Prostate gland (tissue), 2 donors: Measurements from ENCODE around the gene NCOA3. TPM values are rescaled to one million over a fixed set of nuclear protein-coding genes. Genes with fewer than 3 reads are reported as not detected.
A peak's percentile ranks its signal among the peaks of the same experiment; 100 is the strongest.

Experiments used
- DNase-seq: peaks from one replicate; pipeline ENCODE4 v3.0.0-alpha.2; 2019; ENCODE audit warnings: low spot score
- H3K27ac ChIP-seq, 2 donors: fragments of 200-600 bp; sonication (generic); 2 replicates each; pipeline ENCODE4 v1.5.1; 2017 to 2019
- H3K27me3 ChIP-seq: fragments of 200-600 bp; sonication (generic); replicated peaks from 2 replicates; pipeline ENCODE4 v1.5.1; 2019; ENCODE audit not compliant: insufficient read depth
- H3K36me3 ChIP-seq, 2 donors: fragments of 200-600 bp; sonication (generic); 1 replicate in 1 of 2; 2 replicates in 1 of 2; pipeline versions ENCODE4 v1.5.1 to v1.8.1; 2017 to 2019
- H3K4me1 ChIP-seq: fragments of 200-600 bp; sonication (generic); replicated peaks from 2 replicates; pipeline ENCODE4 v1.5.1; 2019
- H3K4me3 ChIP-seq, 2 donors: fragments of 200-600 bp; sonication (generic); 2 replicates each; pipeline ENCODE4 v1.5.1; 2017 to 2019
- H3K9me3 ChIP-seq: fragments of 200-600 bp; sonication (generic); 2 replicates; pipeline ENCODE4 v1.5.1; 2017
- CTCF ChIP-seq, 4 experiments: fragments of 200-600 bp in 2 of 4; fragments of 450-650 bp in 2 of 4; sonication (generic) in 2 of 4; IDR thresholded peaks; 1 replicate in 3 of 4; 2 replicates in 1 of 4; pipeline ENCODE4 v1.5.1; 2016 to 2019; ENCODE audit warnings: antibody characterized with exemption in 4 of 4, mild to moderate bottlenecking in 2 of 4, moderate library complexity in 2 of 4
- POLR2A ChIP-seq: fragments of 450-650 bp; IDR thresholded peaks from one replicate; pipeline ENCODE4 v1.6.1; 2016; ENCODE audit warnings: antibody characterized with exemption, mild to moderate bottlenecking
- POLR2AphosphoS5 ChIP-seq: sonication (generic); formaldehyde crosslinking; IDR thresholded peaks from one replicate; pipeline ENCODE4 v1.6.1; 2017; ENCODE audit warnings: antibody characterized with exemption
- WGBS: methylation state at CpG from one replicate; pipeline ENCODE4 v1.1.5; 2018; 5-methylcytosine and 5-hydroxymethylcytosine counted together
- intact Hi-C: fragments of 100-400 bp; cut with DNase I; formaldehyde crosslinking; loops from one replicate; pipeline ENCODE4 v1.14.2; 2022
- total RNA-seq, 2 donors: library from RNA; depleted of rRNA; stranded (reverse); fragments of >200 nt; gene quantifications; one replicate each; pipeline ENCODE4 v1.1.0, GENCODE V29; 2016

The NCOA3 gene
- 10 to 100 TPM; 21.6 to 35.6 TPM for total RNA-seq

- Histone ChIP-seq H3K4me3 (peak within 1 kb of the TSS; percentile 85 to 98), H3K27me3 (no peaks in the 10 kb centered on the region), H3K27ac (peak within 1 kb of the TSS; percentile 88 to 91), H3K4me1 (no peaks in the 10 kb centered on the region), H3K36me3 (no peaks in the 10 kb centered on the region), H3K9me3 (no peaks in the 10 kb centered on the region)
- under 1% methylated on average over 69 of the region's 74 CpGs for WGBS
- intact Hi-C loops: loop anchor here (10.0 kb wide), 3 partner anchors 53 to 227 kb away; no protein-coding TSS in a partner anchor
- DNase-seq: peak; percentile 92
- TF ChIP-seq CTCF (IDR thresholded peaks at IDR 0.05) (peak; percentile 21 to 80 (median 59)), POLR2A (peak; percentile 92), POLR2AphosphoS5 (peak; percentile 87)
Observed at GRCh38 chr20:47501482-47502270, at the start of gene NCOA3. TSS of gene NCOA3 (plus strand) at chr20:47501887. CDS start at chr20:47622248, 120,361 bp downstream.

- intact Hi-C loops: no loop called here
- H3K27me3 ChIP-seq: no peaks in the 10 kb centered on the region
- no peaks in the 10 kb centered on the region for H3K4me1 ChIP-seq
- H3K36me3 ChIP-seq: no peaks in the 10 kb centered on the region
- no peaks in the 10 kb centered on the region for H3K9me3 ChIP-seq
- no peak for DNase-seq
- no peak for TF ChIP-seq CTCF (IDR thresholded peaks at IDR 0.05)
- TF ChIP-seq POLR2AphosphoS5: no peak
- no peak for TF ChIP-seq POLR2A
- H3K4me3 ChIP-seq: no peak overlapping the region
- 94% methylated on average over 1 of the region's 1 CpG for WGBS
- no peak overlapping the region for H3K27ac ChIP-seq
Observed at GRCh38 chr20:47452736-47453161, 48.9 kb upstream of the NCOA3 start.

GRCh38 chr20:47453167-47453782, 48.4 kb upstream of the NCOA3 start:
- Histone ChIP-seq H3K4me3 (no peak overlapping the region), H3K4me1 (no peaks in the 10 kb centered on the region), H3K27ac (no peak overlapping the region), H3K27me3 (no peaks in the 10 kb centered on the region), H3K36me3 (no peaks in the 10 kb centered on the region), H3K9me3 (no peaks in the 10 kb centered on the region)
- DNase-seq: no peak
- 76% methylated on average over 4 of the region's 4 CpGs for WGBS
- TF ChIP-seq POLR2A (no peak), CTCF (IDR thresholded peaks at IDR 0.05) (no peak), POLR2AphosphoS5 (no peak)
- intact Hi-C loops: no loop called here

- Histone ChIP-seq H3K9me3 (no peaks in the 10 kb centered on the region), H3K36me3 (no peaks in the 10 kb centered on the region), H3K27ac (no peak overlapping the region), H3K27me3 (no peaks in the 10 kb centered on the region), H3K4me1 (no peaks in the 10 kb centered on the region), H3K4me3 (no peak overlapping the region)
- no peak for DNase-seq
- TF ChIP-seq CTCF (IDR thresholded peaks at IDR 0.05) (no peak), POLR2AphosphoS5 (no peak)
- WGBS: 90% methylated on average over 10 of the region's 10 CpGs
- intact Hi-C loops: no loop called here
Observed at GRCh38 chr20:47454298-47455132, 47.2 kb upstream of the NCOA3 start.
